A549 treated with dexamethasone at 1 μM for 4 hours (cell line): Measurements from ENCODE around the gene GAREM2. TPM values are rescaled to one million over a fixed set of nuclear protein-coding genes. Genes with fewer than 3 reads are reported as not detected.

Experiments used
- total RNA-seq: library from RNA; stranded (reverse); fragments of 200-300 nt; extraction: Qiagen RNA extraction; gene quantifications from 5 replicates; pipeline ENCODE4 v1.2.3, GENCODE V29; 2022

The GAREM2 gene
- 4.4 to 8.7 TPM (median 7.2 TPM) in 5 replicates for total RNA-seq

DNA sequence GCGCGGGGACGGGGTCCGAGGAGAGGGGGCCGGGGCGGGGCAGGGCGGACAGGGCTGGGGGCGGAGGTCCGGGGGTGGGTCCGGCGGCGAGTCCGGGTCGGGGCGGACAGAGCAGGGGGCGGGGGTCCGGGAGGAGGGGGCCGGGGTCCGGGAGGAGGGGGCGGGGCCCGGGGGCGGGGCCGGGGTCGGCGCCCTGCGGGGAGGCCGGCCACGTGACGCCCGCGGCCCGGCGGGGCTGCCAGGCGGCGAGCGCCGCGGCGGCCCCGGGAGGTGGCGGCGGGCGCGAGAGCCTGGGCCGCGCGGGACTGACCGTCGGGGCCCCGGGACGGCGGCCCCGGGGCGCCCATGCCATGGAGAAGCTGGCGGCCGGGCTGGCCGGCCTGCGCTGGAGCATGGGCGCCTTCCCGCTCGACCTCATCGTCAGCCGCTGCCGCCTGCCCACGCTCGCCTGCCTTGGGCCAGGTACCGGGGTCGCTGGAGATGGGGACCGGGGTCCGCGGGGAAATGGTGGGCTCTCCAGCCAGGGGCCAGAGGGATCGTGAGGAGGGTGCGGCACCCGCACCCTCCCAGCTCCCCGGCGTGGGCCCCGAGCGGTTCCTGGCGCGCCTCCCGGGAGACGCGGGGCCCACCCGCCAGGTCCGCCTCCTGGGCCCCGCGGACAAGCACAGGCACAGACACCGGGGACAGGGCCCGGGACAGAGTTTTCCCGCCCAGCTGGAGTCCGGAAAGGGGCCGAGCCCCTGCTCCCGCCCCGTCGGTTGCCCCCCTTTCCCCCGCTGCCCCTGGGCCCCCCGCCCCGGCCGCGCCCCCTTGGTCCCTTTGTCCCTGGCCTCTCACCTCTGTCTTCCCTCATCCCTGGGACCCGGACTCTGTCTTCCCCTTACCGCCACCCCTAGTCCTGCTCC is at the start of gene GAREM2:
TSS of gene GAREM2 (plus strand) at position 218 of the 905 bp plus-strand sequence. CDS start at position 351, 133 bp downstream.

Other genes starting within 250 kb of the GAREM2 start
- 35.0 to 46.5 TPM (median 44.2 TPM) in 5 replicates for gene KIF3C, start 190.6 kb upstream of the GAREM2 start, total RNA-seq
- gene RAB10, start 139.0 kb upstream of the GAREM2 start, total RNA-seq = 270 to 306 TPM (median 281 TPM) in 5 replicates
- 128 to 137 TPM (median 133 TPM) in 5 replicates for gene HADHA, start 71.5 kb downstream of the GAREM2 start, total RNA-seq
- gene HADHB, start 71.9 kb downstream of the GAREM2 start, total RNA-seq = 87.3 to 100 TPM (median 98.9 TPM) in 5 replicates
- gene SELENOI, start 173.1 kb downstream of the GAREM2 start, total RNA-seq = 13.4 to 19.9 TPM (median 17.4 TPM) in 5 replicates
- 0.08 to 0.17 TPM (median 0.11 TPM) in 5 replicates for gene ADGRF3, start 173.7 kb downstream of the GAREM2 start, total RNA-seq
- 0.07 to 0.36 TPM (median 0.15 TPM) in 5 replicates for gene DRC1, start 228.8 kb downstream of the GAREM2 start, total RNA-seq